ENCODE data around the gene ZNF821. TPM values are rescaled to one million over a fixed set of nuclear protein-coding genes. Genes with fewer than 3 reads are reported as not detected.
"Not testable (repeated sequence)": the region's sequence is repeated elsewhere in the genome, so short reads cannot be mapped to it uniquely, and the experiment has no call there.

ZNF821 gene
- total and polyA plus RNA-seq, 2 experiments from 2014 or later: 13.5 to 24.4 TPM

- Histone ChIP-seq H3K9me3 (ENCODE audit: low read depth) (no peaks in the 10 kb centered on the region), H3K27me3 (no peaks in the 10 kb centered on the region), H4K20me1 (ENCODE audit: insufficient read depth, poor library complexity, severe bottlenecking) (peaks cover 100% of the 10 kb centered on the region), H2AFZ (no peak overlapping the region), H3K4me1 (ENCODE audit: insufficient read depth) (no peaks in the 10 kb centered on the region), H3K4me3 (no peak overlapping the region), H3K79me2 (peaks cover 100% of the 10 kb centered on the region), H3K36me3 (replicated peaks; ENCODE audit: insufficient read depth, low read depth) (no peaks in the 10 kb centered on the region), H3K27ac (no peak overlapping the region), H3K4me2 (no peak overlapping the region), H3K9me2 (replicated peaks; ENCODE audit: insufficient read depth) (no peaks in the 10 kb centered on the region)
- DNase-seq (ENCODE audit: low spot score): no peak
- TF ChIP-seq EZH2 (IDR thresholded peaks at IDR 0.05; ENCODE audit: borderline replicate concordance) (no peak), EZH2phosphoT487 (IDR thresholded peaks at IDR 0.05; ENCODE audit: low read depth, severe bottlenecking, unreplicated experiment) (no peak)
- TF ChIP-seq, protein P1, sequence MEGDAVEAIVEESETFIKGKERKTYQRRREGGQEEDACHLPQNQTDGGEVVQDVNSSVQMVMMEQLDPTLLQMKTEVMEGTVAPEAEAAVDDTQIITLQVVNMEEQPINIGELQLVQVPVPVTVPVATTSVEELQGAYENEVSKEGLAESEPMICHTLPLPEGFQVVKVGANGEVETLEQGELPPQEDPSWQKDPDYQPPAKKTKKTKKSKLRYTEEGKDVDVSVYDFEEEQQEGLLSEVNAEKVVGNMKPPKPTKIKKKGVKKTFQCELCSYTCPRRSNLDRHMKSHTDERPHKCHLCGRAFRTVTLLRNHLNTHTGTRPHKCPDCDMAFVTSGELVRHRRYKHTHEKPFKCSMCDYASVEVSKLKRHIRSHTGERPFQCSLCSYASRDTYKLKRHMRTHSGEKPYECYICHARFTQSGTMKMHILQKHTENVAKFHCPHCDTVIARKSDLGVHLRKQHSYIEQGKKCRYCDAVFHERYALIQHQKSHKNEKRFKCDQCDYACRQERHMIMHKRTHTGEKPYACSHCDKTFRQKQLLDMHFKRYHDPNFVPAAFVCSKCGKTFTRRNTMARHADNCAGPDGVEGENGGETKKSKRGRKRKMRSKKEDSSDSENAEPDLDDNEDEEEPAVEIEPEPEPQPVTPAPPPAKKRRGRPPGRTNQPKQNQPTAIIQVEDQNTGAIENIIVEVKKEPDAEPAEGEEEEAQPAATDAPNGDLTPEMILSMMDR (IDR thresholded peaks at IDR 0.05; ENCODE audit: poor library complexity): no peak
- 68% methylated on average over 2 of the region's 2 CpGs for WGBS (ENCODE audit: low lambda C conversion rate, missing lambda C conversion rate)
These were observed 30.8 kb upstream of the ZNF821 start for GRCh38 chr16:71914802-71915201.

DNA sequence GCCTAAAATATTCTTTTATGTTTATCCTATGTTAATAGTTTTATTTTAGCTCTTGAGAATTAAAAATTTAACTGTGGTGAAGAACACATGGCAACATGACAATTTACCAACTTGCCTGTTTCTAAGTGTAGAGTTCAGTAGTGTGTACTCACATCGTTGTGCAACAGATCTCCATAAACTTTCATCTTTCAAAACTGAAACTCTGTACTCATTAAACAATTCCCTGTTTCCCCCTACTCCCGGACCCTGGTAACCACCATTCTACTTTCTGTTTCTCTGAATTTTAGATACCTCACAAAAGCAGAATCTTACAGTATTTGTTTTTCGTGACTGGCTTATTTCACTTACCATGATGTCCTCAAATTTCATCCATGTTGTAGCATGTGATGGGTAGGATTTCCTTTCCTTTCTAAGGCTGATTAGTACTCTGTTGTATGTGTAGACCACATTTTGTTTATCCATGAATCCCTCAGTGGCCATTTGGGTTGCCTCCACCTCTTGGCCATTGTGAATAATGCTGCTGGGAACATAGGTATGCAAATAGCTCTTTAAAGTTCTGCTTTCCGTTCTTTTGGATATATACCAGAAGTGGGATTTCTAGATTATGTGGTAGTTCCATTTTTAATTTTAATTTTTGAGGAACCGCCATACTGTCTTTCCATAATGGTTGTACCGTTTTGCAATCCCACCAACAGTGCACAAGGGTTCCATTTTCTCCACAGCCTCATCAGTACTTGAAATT is 28.7 kb upstream of the ZNF821 start:
- H4K20me1 ChIP-seq (ENCODE audit: insufficient read depth, poor library complexity, severe bottlenecking): peaks cover 100% of the 10 kb centered on the region

DNA sequence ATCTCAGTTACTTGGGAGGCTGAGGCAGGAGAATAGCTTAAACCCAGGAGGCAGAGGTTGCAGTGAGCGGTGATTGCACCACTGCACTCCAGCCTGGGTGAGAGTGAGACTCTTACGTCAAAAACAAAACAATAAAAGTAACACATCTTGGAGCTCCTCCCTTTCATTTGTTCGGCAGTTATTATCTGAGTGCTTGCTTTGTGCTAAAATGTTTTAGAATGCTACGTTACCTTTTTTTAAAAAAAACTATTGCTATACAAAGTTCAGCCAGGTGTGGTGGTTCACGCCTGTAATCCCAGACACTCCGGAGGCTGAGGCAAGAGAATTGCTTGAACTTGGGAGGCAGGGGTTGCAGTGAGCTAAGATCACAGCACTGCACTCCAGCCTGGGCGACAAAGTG is 27.1 kb upstream of the ZNF821 start:
- Histone ChIP-seq H2AFZ (no peak overlapping the region), H3K27ac (no peak overlapping the region), H4K20me1 (ENCODE audit: insufficient read depth, poor library complexity, severe bottlenecking) (peaks cover 100% of the 10 kb centered on the region), H3K9me3 (ENCODE audit: low read depth) (no peaks in the 10 kb centered on the region), H3K4me1 (ENCODE audit: insufficient read depth) (no peaks in the 10 kb centered on the region), H3K4me2 (no peak overlapping the region), H3K36me3 (replicated peaks; ENCODE audit: insufficient read depth, low read depth) (no peaks in the 10 kb centered on the region), H3K4me3 (no peak overlapping the region), H3K79me2 (peaks cover 100% of the 10 kb centered on the region), H3K27me3 (no peaks in the 10 kb centered on the region), H3K9me2 (replicated peaks; ENCODE audit: insufficient read depth) (no peaks in the 10 kb centered on the region)
- WGBS (ENCODE audit: low lambda C conversion rate, missing lambda C conversion rate): 87% methylated on average over 7 of the region's 7 CpGs
- DNase-seq (ENCODE audit: low spot score): no peak
- TF ChIP-seq EZH2phosphoT487 (IDR thresholded peaks at IDR 0.05; ENCODE audit: low read depth, severe bottlenecking, unreplicated experiment) (no peak), EZH2 (IDR thresholded peaks at IDR 0.05; ENCODE audit: borderline replicate concordance) (no peak)
- TF ChIP-seq, protein P1 (IDR thresholded peaks at IDR 0.05; ENCODE audit: poor library complexity): no peak

More for the DNA sequence above, 28.7 kb upstream of the ZNF821 start:
- Histone ChIP-seq H3K36me3 (replicated peaks; ENCODE audit: insufficient read depth, low read depth) (no peaks in the 10 kb centered on the region), H3K4me2 (no peak overlapping the region), H3K9me2 (replicated peaks; ENCODE audit: insufficient read depth) (no peaks in the 10 kb centered on the region), H3K9me3 (ENCODE audit: low read depth) (no peaks in the 10 kb centered on the region), H3K27me3 (no peaks in the 10 kb centered on the region), H3K79me2 (peaks cover 100% of the 10 kb centered on the region), H3K27ac (no peak overlapping the region), H2AFZ (no peak overlapping the region), H3K4me3 (no peak overlapping the region), H3K4me1 (ENCODE audit: insufficient read depth) (no peaks in the 10 kb centered on the region)
- DNase-seq (ENCODE audit: low spot score): no peak
- TF ChIP-seq, protein P1 (IDR thresholded peaks at IDR 0.05; ENCODE audit: poor library complexity): no peak
- 87% methylated on average over 6 of the region's 6 CpGs for WGBS (ENCODE audit: low lambda C conversion rate, missing lambda C conversion rate)

DNA sequence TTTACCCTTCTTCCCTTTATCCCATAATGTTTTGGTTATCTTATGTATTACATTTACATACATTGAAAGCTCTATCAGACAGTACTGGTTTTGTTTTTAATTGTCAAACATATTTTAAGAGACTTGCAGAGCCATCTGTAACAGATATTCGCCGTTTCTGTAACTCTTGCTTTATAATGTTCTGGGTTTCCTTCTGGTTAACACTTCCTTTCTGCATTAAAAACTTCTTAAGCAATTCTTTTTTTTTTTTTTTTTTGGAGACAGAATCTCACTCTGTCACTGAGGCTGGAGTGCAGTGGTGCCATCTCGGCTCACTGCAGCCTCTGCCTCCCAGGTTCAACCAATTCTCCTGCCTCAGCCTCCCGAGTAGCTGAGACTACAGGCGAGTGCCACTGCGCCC is 21.8 kb upstream of the ZNF821 start:
- H3K9me3 ChIP-seq (ENCODE audit: low read depth); H3K4me1 ChIP-seq (ENCODE audit: insufficient read depth); H3K36me3 ChIP-seq (replicated peaks; ENCODE audit: insufficient read depth, low read depth); H3K4me3 ChIP-seq; H2AFZ ChIP-seq; DNase-seq (ENCODE audit: low spot score); H3K9me2 ChIP-seq (replicated peaks; ENCODE audit: insufficient read depth); H3K4me2 ChIP-seq; H3K27ac ChIP-seq; H3K27me3 ChIP-seq: not testable (repeated sequence)
- WGBS (ENCODE audit: low lambda C conversion rate, missing lambda C conversion rate): 92% methylated on average over 6 of the region's 6 CpGs
- peaks cover 100% of the 10 kb centered on the region for H4K20me1 ChIP-seq (ENCODE audit: insufficient read depth, poor library complexity, severe bottlenecking)
- H3K79me2 ChIP-seq: peaks cover 100% of the 10 kb centered on the region
